ENCODE measurements around the gene BMAL2. TPM values are rescaled to one million over a fixed set of nuclear protein-coding genes. Genes with fewer than 3 reads are reported as not detected.

The BMAL2 gene
- total RNA-seq, 1 donor from 2014 or later = 31.8 TPM

DNA sequence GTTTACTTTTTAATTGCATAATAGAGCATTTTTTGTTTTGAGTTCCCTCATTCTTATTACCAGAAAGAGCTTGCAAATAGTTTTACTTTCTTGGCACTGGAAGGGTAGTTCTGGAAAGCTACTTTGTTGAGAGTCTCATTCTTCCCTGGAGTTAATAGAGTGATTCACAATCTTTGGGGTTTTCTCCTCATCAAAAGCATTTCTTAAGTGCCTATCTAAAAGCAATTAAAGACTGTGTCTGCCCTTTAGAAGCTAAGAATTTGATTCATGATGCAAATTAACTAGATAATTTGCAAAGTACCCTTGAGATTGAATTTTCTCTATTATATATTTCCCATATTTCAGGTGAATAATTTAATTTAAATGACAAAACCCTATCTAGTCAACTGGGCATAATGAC is 8.1 kb upstream of the BMAL2 start:
- no peak for DNase-seq (ENCODE audit: low read depth in 2 of 2)

DNA sequence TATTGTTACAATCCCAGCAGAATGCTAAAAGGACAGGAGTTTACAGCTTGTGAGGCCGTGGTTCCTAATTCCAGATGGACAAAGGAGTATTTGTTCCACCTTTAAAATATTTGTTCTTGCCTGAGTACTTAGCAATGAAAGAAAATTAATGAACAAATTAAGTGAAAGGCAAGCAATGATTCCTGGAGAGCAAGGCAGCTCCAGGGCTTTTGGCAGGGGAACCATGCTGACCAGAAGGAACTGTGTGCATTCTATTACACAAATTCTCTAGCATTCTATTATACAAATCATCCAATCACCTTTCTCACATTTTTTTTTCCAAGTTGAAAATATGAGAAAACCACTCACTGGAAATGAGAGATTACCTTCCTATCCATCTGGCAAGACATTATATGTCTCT is 1.8 kb upstream of the BMAL2 start:
- DNase-seq (ENCODE audit: low read depth in 2 of 2) = no peak

DNA sequence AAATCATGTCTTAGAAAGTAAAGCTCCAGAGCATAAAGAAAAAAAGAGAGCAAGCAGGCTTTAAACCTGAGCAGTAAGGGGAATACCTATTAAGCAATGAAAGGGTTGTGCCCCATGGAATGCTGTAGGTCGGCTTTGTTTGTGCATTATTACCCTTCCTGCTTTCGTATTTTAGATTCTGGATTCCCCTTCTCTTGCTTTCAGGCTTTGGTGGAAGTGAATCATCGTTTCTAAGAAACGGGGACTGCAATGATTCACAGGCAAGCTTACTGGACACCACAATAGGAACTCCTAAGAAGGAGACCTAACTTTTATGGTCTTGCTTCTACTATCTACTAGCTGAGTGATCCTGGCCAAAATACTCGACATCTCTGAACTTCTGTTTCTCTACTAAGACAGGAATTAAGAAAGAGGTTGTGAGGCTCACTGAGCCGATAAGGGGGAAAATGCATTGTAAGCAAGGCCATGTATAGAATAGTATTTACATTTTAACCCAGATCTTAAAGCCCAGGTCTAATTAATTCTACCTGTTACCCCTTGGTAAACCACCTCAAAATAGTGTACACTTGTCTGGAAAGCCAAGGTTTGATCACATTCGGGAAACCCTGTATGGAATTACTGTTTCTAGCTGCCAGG is 1.2 kb upstream of the BMAL2 start:
- DNase-seq (ENCODE audit: low read depth in 2 of 2) = peak; percentile 59 to 93

DNA sequence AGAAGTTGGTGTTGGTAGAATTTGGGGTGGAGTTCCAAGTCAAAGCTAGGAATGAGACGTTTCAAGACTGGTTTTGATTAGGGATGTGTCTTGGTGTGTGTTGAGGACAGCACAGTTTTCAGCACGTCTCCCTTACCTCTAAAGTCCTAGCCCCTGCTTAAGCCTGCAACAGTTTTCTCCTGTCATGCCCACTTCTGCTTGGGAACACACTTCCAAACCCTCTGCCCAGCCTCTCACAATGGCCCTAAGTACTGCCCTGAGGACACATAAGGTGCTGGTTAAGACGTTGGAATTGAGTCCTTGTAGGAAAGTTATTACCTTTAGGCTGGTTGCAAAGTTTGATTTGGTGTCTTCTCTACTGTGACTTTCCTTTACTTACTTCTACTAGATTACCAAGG is 710 bp upstream of the BMAL2 start:
- peak in 1 of 2 donors; percentile 19 for DNase-seq (ENCODE audit: low read depth in 2 of 2)

DNA sequence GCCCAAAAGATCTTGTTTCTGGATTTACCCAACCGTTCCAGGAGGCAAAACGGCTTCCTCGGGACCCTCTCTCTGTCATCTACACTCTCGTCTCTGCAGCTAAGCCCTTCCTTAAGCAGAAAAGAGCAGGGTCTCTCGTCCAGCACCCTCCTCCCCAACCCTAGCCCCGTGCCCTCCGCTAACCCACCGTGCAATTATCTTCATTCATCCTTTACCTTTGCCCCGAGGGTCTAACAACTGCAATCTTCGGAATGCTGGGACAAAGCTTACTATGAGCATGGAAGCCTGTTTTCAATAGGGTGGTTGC is 276 bp upstream of the BMAL2 start:
- DNase-seq (ENCODE audit: low read depth in 2 of 2) = no peak

DNA sequence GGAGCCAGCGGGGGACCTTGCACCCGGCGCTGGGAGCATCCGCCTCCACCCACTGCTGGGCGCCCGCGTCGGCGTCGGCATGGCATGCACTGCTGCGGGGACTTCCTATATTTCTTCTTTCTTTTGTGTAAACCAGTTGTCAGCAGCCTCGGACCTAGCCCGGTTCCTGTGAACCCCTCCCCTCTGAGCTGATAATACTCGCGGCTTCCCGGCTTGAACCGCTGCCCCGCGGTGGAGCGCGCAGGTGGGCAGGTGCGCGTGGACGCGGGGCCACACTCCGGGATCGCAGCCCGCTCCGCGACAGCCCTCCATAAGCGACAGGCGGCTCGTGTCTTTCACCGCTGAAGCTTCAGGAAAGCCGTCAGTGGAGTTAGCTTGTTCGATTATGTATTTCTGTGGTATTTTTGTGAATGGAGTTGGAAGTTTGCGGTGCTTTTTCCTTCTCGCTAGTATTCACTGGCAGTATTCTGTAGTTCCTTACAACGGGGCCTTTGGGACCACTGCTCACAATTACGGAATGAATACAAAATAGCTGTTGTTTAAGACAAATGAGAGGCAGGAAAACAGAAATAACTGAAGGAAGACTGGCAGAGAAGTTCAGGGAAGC is 870 bp downstream of the BMAL2 start:
- DNase-seq (ENCODE audit: low read depth in 2 of 2) = peak; percentile 5 to 35

DNA sequence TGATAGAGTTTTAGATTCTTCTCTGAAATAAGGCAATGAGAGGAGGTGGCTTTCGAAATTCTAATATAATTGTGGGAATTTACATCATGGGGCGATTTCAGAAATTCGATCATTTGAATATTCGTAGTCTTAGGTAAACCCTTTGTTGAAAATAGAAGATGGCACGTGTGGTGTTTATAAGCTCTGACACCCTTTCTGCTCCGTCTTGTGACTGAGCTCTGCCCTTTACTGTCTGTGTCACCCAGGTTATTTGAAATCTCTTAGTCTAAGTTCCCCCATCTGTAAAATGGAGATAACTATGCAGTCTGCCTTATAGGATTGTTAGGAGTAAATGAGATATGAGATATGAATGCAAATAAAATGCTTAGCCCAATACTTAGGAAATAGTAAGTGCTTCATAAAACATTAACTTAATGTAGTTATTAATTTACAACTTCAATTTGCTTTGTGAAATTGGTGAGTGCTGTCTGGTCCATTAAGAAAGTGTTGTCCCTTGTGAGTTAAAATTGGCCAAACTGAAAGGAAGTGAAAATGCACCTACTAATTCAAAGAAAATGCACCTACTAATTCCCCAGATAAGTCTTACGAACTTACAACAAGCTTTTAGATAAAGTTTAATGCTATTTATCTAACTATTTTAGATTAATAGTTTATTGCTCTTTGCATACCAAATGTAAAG is 1.5 kb downstream of the BMAL2 start:
- DNase-seq (ENCODE audit: low read depth in 2 of 2) = no peak

DNA sequence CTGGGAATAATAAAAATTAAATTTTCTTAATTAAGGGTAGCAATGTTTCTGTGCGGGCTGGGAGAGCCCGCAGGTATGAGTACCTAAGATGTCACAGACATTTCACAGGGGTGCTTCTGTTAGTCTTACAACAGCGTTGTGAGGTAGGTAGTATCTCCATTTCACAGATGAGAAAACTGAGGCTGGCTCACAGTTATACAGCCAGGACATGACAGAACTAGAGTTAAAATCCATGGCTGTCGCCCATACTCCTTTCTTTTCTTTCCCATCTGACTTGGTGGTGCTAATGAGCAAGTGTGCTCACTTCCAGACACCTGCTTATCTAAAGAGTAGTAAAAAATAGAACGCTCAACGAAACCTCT is 2.1 kb downstream of the BMAL2 start:
- no peak for DNase-seq (ENCODE audit: low read depth in 2 of 2)

DNA sequence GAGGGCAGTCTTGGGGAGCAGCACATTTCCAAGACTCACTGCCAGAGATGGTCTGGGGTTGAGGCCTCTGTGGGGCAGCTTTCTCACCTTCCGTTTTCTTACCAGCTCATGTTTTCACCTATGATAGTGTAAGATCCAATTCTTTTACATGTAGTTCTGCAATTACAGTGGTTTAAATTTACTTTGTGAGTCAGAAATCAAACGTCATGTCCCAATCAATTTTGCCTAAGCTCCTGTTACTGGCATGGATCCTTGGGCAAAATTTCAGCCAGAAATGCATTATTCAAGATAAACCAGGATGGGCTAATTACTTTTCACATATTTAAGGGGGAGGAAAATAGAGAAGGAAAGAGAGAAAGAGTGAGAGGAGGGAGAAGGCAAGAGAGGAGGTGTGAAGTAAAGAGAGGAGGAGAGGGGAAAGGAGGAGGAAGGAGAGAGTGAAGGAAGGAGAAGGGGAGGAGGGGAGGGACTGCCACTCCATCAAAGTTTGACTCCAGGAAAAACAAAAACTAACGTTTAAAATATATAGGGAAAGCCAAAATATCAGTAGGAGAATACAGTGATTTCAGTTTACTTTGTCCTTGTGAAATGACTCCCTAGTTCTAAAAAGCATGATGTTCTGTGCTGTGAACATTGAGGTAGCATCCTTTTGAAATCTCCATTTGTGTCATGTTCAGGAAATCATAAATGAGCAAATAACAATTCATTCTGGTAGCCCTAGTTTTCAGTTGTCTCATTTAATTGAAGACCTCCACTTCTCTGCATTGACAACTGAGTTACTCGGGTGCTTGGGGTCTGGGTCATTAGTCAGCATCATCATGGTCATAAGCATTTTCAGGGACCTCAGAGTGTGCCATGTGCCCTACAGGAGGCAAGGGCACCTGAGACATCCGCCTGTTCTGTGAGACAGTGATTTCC is 3.0 kb downstream of the BMAL2 start:
- DNase-seq (ENCODE audit: low read depth in 2 of 2) = no peak

DNA sequence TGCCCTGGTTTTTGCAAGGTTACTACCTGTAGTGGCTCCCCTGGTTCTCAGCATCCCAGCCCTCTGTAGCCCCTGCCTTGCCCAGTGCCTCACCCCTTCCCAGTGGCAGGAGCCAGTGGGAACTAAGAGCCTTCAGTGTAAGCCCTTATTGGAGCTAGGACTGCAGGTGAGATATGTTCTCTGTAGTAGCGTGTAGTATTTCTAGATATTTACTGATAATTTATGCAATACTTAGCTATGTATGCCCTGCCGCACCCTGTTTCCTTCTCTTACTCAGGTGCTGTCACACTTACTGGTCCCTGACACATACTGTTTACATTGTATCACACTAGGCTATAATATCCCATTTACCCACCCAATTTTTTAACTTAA is 3.6 kb downstream of the BMAL2 start:
- no peak for DNase-seq (ENCODE audit: low read depth in 2 of 2)

DNA sequence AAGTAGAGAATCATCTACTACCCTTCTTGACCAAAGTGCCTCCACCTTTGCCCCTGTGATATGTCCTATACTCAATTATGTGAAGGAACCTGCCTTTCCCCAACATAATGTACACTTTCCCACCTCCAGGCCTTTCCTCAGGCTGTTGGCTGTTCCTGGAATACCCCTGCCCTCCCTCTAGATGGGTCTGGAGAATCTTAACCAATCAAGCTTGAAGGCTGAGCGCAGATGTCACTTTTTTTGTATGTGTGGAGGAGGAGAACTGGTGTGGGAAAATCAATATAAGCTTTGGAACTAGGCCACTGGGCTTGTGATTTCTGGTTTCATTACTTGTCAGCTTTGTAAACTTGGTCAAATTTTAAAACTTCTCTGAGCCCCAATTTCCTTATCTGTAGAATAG is 4.7 kb downstream of the BMAL2 start:
- DNase-seq (ENCODE audit: low read depth in 2 of 2) = no peak

DNA sequence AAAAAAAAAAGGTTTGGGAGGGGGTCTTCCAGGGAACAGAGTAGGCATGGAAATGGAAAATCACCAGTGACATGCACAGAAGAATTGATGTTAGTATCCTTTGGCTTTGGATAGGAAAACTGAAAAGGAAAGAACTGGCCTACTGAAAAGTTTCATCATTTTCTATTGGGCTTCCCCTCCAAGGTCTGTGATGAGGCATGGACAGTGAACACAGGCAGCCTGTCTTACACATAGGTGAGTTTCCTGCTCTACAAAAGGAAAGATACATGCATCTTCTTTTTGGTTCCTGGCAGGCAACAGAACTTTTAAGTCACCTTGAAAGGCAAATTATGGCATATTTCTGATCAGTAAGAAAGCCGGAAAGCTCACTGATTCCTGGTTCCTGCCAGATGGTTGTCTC is 5.8 kb downstream of the BMAL2 start:
- no peak for DNase-seq (ENCODE audit: low read depth in 2 of 2)

DNA sequence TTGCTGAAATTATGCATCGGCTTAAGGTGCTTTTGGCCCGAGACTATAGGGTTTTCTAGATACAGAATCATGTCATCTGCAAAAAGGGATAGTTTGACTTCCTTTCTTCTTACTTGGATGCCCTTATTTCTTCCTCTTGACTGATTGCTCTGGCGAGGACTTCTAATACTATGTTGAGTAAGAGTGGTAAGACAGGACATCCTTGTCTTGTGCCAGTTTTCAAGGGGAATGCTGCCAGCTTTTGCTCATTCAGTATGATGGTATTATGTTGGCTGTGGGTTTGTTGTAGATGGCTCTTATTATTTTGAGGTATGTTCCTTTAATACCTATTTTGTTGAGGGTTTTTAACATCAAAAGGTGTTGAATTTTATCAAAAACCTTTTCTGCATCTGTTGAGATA is 8.3 kb downstream of the BMAL2 start:
- no peak for DNase-seq (ENCODE audit: low read depth in 2 of 2)

DNA sequence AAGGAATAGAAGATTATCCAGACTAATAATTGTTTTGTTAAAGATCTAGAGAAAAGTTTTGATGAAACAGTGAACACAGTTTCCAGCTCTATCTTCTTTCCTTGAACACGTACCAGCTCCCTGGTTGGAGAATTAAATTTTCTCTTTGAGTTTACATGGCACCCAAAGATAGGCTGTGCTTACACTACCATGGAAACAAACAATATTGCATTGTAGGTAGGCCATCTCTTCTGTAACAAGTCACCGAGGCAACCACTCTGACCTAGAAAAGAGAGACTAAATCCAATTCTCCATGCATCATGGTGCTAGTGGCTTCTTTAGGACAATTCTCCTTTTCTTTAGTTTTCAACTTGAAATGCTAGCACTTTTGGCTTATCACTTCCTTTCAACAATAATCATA is 9.9 kb downstream of the BMAL2 start:
- no peak for DNase-seq (ENCODE audit: low read depth in 2 of 2)

DNA sequence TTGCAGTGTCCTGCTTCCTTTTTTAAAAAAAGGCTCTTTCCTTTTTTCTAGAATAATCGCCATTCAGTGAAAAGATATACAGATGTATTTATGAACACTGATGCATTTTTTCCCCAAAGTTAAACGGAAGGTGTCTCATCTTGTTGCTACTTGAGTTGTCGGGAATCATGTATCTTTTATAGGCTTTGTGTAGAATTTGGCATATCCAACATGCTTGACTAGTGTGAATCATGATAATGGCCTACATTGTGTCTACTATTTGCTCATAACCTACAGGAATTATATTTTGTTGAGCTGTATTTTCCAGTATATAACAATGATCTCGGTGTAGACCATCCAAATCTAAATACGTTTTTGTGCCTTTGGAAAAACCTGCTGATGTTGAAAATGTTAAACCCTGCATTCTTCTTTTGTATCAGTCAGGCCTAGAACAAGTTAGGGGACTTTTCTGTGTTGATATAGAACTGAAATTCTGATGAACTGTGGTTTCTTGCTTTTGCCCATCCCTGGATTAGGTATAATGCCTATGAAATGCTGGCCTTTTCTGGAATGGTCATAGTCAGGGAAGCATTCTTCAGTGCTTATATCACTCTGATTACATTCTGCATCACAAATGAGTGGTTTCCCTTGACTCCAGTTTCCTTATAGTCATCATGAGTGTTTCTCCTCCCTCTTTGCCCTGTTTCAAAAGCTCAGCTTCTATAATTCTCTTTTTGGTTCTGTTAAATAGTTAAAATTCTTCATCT is 10.8 kb downstream of the BMAL2 start:
- peak in 1 of 2 donors; percentile 65 for DNase-seq (ENCODE audit: low read depth in 2 of 2)

DNA sequence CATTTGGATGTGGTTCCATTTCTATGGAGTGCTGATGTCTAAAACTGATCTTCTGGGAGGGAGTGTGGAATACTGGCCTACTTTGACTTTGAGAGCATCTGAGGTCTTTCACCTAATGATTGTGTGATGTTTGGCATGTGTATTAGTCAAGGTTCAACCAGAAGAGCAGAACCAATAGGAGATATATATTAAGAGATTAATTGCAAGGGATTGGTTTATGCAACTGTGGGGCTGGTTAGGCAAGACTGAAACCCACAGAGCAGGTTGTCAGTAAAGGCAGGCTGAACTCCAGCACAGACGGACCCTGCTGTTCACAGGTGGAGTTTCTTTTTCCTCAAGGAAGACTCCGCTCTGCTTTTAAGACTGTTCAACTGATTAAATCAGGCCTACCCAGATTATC is 11.6 kb downstream of the BMAL2 start:
- no peak for DNase-seq (ENCODE audit: low read depth in 2 of 2)

DNA sequence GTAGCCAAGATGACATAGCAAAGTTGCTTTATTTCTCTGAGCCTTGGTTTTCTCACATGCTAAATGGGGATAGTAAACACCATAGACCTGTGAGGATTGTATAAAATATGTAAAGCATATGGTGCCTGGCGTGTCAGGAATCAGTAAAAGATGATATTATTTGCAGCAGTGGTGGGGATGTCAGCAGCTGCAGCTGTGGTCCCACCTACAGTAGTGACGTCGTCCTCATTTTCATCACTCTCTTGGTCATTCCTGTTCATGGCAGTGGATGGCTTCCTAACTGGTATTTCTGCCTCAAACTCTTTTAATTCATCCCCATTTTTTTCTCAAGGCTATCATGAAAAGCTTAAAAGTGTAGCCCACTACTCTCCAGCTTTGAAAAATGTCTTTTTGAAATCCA is 12.1 kb downstream of the BMAL2 start:
- DNase-seq (ENCODE audit: low read depth in 2 of 2) = no peak

DNA sequence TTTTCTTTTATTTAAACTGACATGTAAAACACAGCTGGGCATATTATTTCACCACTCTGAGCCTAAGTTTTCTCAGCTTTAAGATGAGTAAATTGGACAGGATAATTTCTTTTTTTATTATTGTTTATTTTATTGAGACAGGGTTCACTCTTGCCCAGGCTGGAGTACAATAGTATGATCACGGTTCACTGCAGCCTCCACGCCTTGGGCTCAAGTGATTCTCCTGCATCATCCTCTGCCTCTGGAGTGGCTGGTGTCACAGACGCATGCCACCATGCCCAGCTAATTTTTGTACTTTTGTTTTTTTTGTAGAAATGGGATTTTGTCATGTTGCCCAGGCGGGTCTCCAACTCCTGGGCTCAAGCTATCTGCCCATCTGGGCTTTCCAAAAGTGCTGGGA is 12.7 kb downstream of the BMAL2 start:
- DNase-seq (ENCODE audit: low read depth in 2 of 2) = no peak

DNA sequence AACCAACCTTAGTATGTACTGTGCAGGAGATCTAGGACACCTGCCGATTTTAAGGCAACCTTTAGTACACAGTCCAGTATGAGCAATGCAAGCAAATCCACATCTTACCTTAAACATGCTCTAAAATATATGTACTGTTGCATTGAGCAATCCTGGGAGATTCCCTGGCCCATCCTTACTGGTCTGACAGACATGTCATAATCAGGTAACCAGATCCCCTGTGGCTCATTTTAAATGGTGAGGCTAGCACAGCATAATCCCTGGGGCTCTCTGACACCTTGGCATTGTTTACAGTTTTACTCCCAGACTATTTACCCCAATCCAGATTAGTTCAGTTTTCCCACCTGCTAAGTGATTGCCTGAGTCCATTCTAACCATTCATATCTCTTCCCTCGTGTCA is 15.1 kb downstream of the BMAL2 start:
- DNase-seq (ENCODE audit: low read depth in 2 of 2) = no peak

DNA sequence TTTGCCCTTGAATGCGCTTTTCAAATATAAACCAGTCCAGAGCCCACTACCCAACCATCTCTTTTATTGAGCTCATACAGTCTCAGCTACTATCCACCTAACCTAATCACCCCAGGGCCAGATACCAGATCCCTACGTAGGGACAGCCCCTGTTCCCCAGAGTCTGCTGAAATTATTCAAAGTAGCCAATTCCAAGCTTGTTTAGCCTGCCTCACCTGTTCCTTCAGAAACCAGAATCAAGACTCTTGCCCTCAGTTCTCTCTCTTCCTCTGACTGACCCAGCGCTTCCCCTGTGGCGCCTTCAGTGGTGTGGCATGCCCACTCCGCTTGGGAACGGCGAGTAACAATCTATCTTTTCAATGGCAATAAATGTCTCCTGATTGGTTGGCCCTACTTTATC is 18.8 kb downstream of the BMAL2 start:
- no peak for DNase-seq (ENCODE audit: low read depth in 2 of 2)

DNA sequence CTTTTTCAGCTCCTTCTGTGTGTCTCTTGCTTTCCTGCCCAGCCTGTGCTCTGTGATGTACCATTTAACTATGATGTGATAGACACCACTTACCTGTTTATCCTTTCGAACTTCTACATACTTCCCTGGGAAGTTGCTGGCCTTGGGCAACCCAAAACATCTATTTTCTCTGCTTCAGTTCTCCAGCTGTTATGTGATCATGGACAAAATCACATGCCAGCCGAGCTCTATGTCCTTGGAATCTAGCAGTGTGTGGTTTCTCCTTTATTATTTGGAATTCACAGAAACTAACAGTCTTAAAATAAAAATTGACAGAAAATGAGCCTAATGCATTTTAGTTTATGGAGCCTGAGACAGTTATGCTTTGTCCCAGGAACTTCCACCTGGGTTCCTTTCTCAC is 22.9 kb downstream of the BMAL2 start:
- DNase-seq (ENCODE audit: low read depth in 2 of 2) = no peak

DNA sequence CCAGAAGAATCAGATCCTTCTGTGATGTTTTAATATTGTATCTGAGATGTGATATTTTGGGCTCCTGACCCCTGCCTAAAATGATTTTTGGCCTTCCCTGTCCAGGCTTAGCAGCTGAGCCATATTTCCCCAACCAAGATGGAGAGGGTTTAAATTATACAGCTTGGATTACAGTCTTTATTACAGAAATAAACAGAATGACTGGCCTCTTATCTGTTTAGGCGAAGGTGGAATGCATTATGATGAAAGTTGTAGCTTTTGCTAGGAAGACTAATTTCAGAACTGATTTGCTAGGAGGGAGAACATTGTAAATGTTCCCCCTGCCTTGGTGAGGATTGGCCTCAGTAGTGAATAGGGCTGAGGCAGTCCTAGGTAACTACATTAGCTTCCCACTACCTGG is 23.3 kb downstream of the BMAL2 start:
- no peak for DNase-seq (ENCODE audit: low read depth in 2 of 2)
